ENCODE data around the gene GSG1L2.
"Not testable (repeated sequence)": the region's sequence is repeated elsewhere in the genome, so short reads cannot be mapped to it uniquely, and the experiment has no call there.

Gene GSG1L2

GRCh38 chr17:9788601-9789000 is 33.3 kb downstream of the GSG1L2 start:
- no peak for DNase-seq

GRCh38 chr17:9784544-9784943 is 37.3 kb downstream of the GSG1L2 start:
- no peak for DNase-seq

- DNase-seq: not testable (repeated sequence)
Observed at GRCh38 chr17:9783465-9783864, 38.4 kb downstream of the GSG1L2 start.

DNA sequence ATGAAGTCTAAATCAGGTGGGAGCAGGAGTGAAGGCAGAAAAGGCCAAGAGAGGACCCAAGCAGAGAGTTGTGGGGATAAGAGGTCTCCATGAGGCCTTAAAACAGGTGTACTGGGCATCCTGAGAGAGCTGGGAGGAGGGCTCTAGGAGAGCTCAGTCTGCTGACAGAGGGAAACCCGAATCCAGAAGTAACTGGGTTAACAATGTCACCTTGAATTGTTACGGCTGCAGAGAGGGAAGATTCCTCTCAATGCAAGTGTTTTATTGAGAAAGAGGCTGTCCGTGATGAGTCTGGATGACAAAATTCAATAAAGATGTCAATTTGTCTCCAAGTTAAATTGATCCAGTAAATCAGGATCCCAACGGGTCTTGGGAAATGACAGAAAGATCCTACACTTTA is 38.8 kb downstream of the GSG1L2 start:
- DNase-seq: no peak

DNA sequence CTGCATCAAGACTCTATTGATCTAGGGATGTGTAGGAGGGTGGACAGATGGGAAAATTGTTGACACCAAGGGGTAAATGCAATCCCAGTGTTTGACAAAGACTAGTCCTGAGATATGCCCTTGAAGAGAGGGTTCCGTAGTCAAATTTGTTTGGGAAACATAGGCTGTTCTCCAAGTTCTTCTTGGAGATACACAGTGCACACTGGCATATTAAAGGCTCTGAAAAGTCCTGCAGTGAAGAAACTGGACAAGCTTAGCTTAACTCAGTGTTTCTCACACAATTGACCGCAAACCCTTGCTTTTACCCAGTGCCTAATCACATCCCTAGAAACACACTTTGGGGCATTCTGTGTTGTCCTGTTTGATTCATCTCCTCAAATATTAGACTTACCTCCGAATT is 41.3 kb downstream of the GSG1L2 start:
- no peak for DNase-seq

GRCh38 chr17:9776911-9777310 is 45.0 kb downstream of the GSG1L2 start:
- no peak for DNase-seq

DNA sequence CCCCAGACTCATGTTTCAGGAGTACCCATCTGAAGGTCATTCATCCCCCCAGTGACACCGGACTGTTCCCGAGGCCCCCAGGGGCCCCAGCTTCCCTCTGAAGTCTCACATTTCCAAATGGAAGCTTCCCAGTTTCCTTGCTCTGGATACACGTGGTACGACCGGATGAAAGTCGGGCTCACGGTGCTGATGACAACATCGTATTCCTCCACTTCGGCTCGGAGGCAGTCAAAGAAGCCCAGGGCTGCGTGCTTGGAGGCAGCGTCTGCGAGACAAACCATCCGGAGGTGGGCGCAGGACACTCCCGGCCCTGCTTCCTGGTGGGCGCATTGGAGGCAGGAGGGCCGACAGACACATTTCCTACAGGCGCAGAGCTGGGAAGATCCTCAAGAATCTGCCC is 49.2 kb downstream of the GSG1L2 start:
- DNase-seq: no peak

GRCh38 chr17:9771465-9771864 is 50.4 kb downstream of the GSG1L2 start:
- no peak for DNase-seq

DNA sequence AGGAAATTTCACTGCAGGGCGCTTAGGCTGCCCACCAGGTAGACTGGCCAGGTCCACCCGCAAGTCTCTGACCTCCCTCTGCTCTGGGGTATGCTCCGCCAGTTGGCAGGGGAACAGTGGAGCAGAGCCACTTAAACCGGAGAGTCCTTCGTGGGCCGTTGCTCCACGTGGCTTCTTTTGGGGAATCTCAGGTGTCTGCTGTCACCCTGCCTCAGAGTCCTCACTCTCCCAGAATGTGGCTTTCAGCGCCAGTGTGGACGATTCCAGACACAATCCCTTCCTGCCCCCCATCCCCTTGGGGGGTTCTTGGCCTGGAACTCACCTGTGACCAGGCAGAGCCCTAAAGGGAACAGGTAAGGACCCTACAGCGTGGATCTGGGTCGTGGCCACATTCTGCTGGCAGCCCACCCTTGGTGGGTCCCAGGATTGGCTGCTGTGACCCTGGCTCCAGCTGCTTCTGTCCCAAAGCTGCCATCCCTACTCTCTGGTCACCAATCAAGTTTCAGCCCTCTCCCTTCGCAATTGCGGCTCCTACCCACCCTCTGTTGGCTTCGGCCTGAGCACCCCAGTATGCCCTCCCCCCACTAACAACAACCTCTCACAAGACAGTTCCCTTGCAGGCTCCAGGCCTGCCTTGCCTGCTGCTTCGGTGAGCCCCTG is 52.7 kb downstream of the GSG1L2 start:
- DNase-seq: no peak

DNA sequence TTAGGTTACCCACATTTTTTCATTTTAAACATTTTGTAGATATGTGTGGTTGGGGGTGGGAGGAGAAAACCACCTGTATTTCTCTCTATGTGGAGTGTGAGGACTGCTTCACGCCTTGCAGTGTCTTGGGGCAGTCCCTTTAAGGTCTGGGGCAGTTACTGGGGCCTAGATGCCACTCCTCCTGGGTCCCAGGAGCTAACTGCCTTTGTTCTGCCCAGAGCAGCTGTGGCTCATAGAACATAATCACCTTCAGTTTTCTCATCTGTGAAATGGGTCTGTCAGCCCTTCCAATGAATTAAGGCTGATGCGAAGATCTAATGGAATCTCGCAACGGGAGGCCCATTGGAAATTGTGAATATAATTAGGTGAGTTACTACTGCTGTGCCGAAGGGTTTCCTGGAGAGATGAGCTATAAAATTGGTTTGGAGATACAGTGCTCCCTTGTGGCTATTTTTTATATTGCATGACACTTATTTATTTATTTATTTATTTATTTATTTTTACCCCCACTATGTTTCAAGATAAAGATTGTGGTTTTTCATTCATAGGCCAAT is 53.4 kb downstream of the GSG1L2 start:
- peak; percentile 28 for DNase-seq

DNA sequence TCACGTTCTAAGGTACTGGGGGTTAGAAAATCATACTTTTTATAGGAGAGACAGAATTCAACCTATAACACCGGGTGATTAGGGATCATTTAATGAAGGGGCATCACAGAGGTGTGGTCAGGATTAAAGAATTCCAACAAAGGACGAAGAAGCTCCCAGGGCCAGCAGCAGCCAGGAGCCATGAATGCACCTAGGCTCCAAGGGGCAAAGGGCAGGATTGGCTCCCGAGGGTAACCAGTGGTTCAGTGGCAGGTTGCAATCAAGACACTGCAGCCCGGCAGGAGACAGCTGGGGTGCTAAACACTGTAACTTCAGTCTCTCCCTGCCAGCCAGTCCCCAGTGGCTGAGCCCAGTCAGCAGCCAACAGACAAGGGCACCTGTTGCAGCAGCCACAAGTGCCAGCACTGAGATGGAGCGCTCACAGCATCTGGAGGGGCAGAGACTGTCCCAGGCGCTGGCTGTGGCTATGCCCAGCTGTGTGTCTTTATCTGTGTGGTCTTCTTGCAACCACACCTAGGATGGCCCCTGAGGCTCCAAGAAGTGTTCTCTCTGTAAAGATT is 54.4 kb downstream of the GSG1L2 start:
- DNase-seq: no peak

GRCh38 chr17:9766970-9767369 is 54.9 kb downstream of the GSG1L2 start:
- no peak for DNase-seq

- DNase-seq: no peak
Observed at GRCh38 chr17:9765322-9765721, 56.6 kb downstream of the GSG1L2 start.

GRCh38 chr17:9763643-9764042 is 58.2 kb downstream of the GSG1L2 start:
- DNase-seq: no peak

DNA sequence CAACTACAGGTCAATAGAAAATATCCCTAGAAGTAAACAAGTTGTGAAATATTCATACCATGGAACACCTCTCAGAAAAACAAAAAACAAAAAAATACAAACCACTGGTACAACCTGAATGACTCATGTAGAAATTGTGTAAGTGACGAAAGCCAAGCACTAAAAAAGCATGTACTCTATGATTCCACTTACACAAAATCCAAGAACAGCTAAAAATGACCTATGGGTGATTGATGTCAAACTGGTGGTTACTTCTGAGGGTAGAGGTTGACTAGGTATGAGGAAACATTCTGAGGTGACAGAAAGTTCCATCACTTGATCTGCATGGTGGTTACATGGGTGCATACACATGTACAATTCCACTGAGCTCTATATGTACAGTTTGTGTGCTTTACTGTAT is 61.6 kb downstream of the GSG1L2 start:
- no peak for DNase-seq

GRCh38 chr17:9755083-9755482 is 66.8 kb downstream of the GSG1L2 start:
- peak; percentile 2 for DNase-seq
